DND-41 (cell line): ENCODE data around the gene CAMTA2.

Experiments
- CTCF ChIP-seq: IDR thresholded peaks from 2 replicates; pipeline ENCODE4 v1.5.1; 2012; ENCODE audit warnings: borderline replicate concordance, low read length, moderate library complexity, mild to moderate bottlenecking; ENCODE audit not compliant: poor library complexity, severe bottlenecking; ENCODE audit errors: extremely low read depth
- EZH2 ChIP-seq: IDR thresholded peaks from 3 replicates; pipeline ENCODE4 v1.6.1; 2012; ENCODE audit warnings: borderline replicate concordance, low read depth, mild to moderate bottlenecking, moderate library complexity, low read length, inconsistent platforms; ENCODE audit not compliant: severe bottlenecking

DNA sequence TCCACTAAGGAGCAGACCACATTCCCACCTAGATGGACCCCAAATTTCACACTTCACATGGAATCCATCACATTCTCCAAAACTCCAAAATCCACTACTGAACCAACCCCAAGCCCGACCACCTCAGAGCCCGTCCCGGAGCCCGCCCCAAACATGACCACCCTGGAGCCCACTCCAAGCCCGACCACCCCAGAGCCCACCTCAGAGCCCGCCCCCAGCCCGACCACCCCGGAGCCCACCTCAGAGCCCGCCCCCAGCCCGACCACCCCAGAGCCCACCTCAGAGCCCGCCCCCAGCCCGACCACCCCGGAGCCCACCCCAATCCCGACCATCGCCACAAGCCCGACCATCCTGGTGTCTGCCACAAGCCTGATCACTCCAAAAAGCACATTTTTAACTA lies 53.8 kb downstream of the CAMTA2 start:
- TF ChIP-seq CTCF (no peak), EZH2 (no peak)
